Testis (tissue), 2 donors: Measurements from ENCODE around the gene MPZL3.

Experiments
- CTCF ChIP-seq, 3 experiments: fragments of 450-650 bp in 2 of 3; fragments of 200-600 bp in 1 of 3; sonication (generic) in 1 of 3; IDR thresholded peaks; one replicate each; pipeline ENCODE4 v1.5.1; 2016 to 2019; ENCODE audit warnings: antibody characterized with exemption in 3 of 3, mild to moderate bottlenecking in 2 of 3, moderate library complexity in 1 of 3
- POLR2A ChIP-seq: fragments of 450-650 bp; IDR thresholded peaks from one replicate; pipeline ENCODE4 v1.6.1; 2017; ENCODE audit warnings: antibody characterized with exemption, mild to moderate bottlenecking, moderate library complexity

GRCh38 chr11:118219244-118219643 is 32.9 kb downstream of the MPZL3 start:
- no peak for TF ChIP-seq CTCF (IDR thresholded peaks at IDR 0.05)
- TF ChIP-seq POLR2A: no peak
